ENCODE results near the gene IDH3G. TPM values are rescaled to one million over a fixed set of nuclear protein-coding genes. Genes with fewer than 3 reads are reported as not detected.

Gene IDH3G
- total and polyA plus RNA-seq, 2 of the 8 experiments (the other 6 are each of a cell fraction or from before 2014, with no cell fraction given) = 39.4 to 66.7 TPM

- H3K36me3 ChIP-seq (ENCODE audit: control insufficient read depth in 2 of 4, insufficient read depth in 4 of 4, low read length in 3 of 4) = no peaks in the 10 kb centered on the region
- 90% methylated on average over 4 of the region's 17 CpGs; no CpG with 5 or more reads in 1 of the 2 experiments for WGBS, 2 experiments (ENCODE audit: extremely low coverage in 1 of 2, insufficient coverage in 1 of 2, insufficient read length in 1 of 2, insufficient replicate concordance in 2 of 2, low coverage in 1 of 2, low lambda C conversion rate in 2 of 2, missing lambda C conversion rate in 1 of 2)
- POLR2A ChIA-PET (ENCODE audit: partially characterized antibody) = interaction anchor here (0.5 to 3.3 kb wide), 7 partner anchors 11 to 196 kb away, joined by 3 to 13 read pairs (median 3); partner anchors contain the start of genes HCFC1, IDH3G and SSR4
Measured at GRCh38 chrX:153778181-153778580, 16.0 kb downstream of the IDH3G start.

More at GRCh38 chrX:153778181-153778580, 16.0 kb downstream of the IDH3G start:
- no peak overlapping the region for H3K56ac ChIP-seq (replicated peaks; ENCODE audit: insufficient read length, low read depth, low read length)
- no peak overlapping the region for H3K9ac ChIP-seq (replicated peaks in 1 of 4; ENCODE audit: extremely low read depth in 1 of 4, low read depth in 3 of 4, low read length in 3 of 4)
- no peaks in the 10 kb centered on the region for H3K23me2 ChIP-seq (ENCODE audit: low read depth, low read length)
- no peaks in the 10 kb centered on the region for H3K9me3 ChIP-seq (ENCODE audit: insufficient read depth in 2 of 2, low read depth in 1 of 2, low read length in 1 of 2)
- H2BK20ac ChIP-seq (ENCODE audit: low read length) = no peak overlapping the region
- DNase-seq (ENCODE audit: low read depth in 1 of 2, low spot score in 2 of 2) = no peak
- no peak overlapping the region for H2BK120ac ChIP-seq (replicated peaks; ENCODE audit: low read depth, low read length)
- no peak overlapping the region for H4K5ac ChIP-seq (ENCODE audit: insufficient read length, low read depth, low read length)
- no peak overlapping the region for H2BK12ac ChIP-seq (ENCODE audit: low read depth, low read length)
- no peaks in the 10 kb centered on the region for H3K27me3 ChIP-seq (replicated peaks in 1 of 4; ENCODE audit: control insufficient read depth in 3 of 4, extremely low read depth in 1 of 4, insufficient read depth in 3 of 4, low read length in 3 of 4)
- no peaks in the 10 kb centered on the region for H3K79me1 ChIP-seq (ENCODE audit: low read depth, low read length)
- H3K4me1 ChIP-seq (replicated peaks in 1 of 4; ENCODE audit: control insufficient read depth in 3 of 4, insufficient read depth in 4 of 4, low read length in 3 of 4) = no peaks in the 10 kb centered on the region
- H2AFZ ChIP-seq (ENCODE audit: low read length) = no peak overlapping the region
- FAIRE-seq = no peak
- H4K8ac ChIP-seq (ENCODE audit: extremely low read depth, insufficient read depth, low read length) = no peak overlapping the region
- no peak overlapping the region for H2BK5ac ChIP-seq (ENCODE audit: low read depth, low read length)
- no peak overlapping the region for H3K4ac ChIP-seq (replicated peaks; ENCODE audit: insufficient read length, low read depth, low read length)
- CTCF ChIA-PET (ENCODE audit: partially characterized antibody) = interaction anchor here (0.6 to 3.0 kb wide), 16 partner anchors 8 to 157 kb away, joined by 3 to 10 read pairs (median 3); partner anchors contain the start of genes IDH3G, NAA10, PLXNB3 and SSR4
- no peaks in the 10 kb centered on the region for H4K20me1 ChIP-seq (replicated peaks in 1 of 2; ENCODE audit: control insufficient read depth in 1 of 2, insufficient read depth in 2 of 2, low read length in 2 of 2)
- H2BK15ac ChIP-seq (ENCODE audit: low read length) = no peak overlapping the region
- H3K27ac ChIP-seq (ENCODE audit: low read depth, low read length) = no peak overlapping the region
- no peaks in the 10 kb centered on the region for H3K79me2 ChIP-seq (ENCODE audit: control insufficient read depth in 1 of 2, insufficient read depth in 2 of 2, low read length in 2 of 2)
- no peak overlapping the region for H4K91ac ChIP-seq (replicated peaks; ENCODE audit: insufficient read length, low read length)
- no peak overlapping the region for H3K14ac ChIP-seq (ENCODE audit: insufficient read length)
- no peak overlapping the region for H2AK5ac ChIP-seq (ENCODE audit: low read depth, low read length)
- no peak overlapping the region for H3K18ac ChIP-seq (ENCODE audit: extremely low read depth, low read length)
- no peak overlapping the region for H3K4me3 ChIP-seq (ENCODE audit: extremely low read depth in 1 of 4, insufficient read depth in 2 of 4, low read depth in 3 of 4, low read length in 4 of 4)
- TF ChIP-seq CBX5 (IDR thresholded peaks at IDR 0.05; ENCODE audit: low read depth, low read length) (no peak), RBBP5 (IDR thresholded peaks at IDR 0.05; ENCODE audit: borderline replicate concordance, low read depth, low read length) (no peak), NRF1 (IDR thresholded peaks at IDR 0.05; ENCODE audit: low read depth, low read length) (no peak), FOSL1 (IDR thresholded peaks at IDR 0.05; ENCODE audit: insufficient read depth, low read depth, low read length) (no peak), RNF2 (IDR thresholded peaks at IDR 0.05; ENCODE audit: borderline replicate concordance, low read depth, low read length, missing control alignments, poor library complexity, severe bottlenecking) (no peak), EP300 (IDR thresholded peaks at IDR 0.05; ENCODE audit: borderline replicate concordance in 1 of 2, low read depth in 2 of 2, low read length in 2 of 2) (no peak), EZH2 (IDR thresholded peaks at IDR 0.05; ENCODE audit: low read depth, low read length, severe bottlenecking) (no peak)
- no peak overlapping the region for H3K4me2 ChIP-seq (ENCODE audit: insufficient read depth in 1 of 2, low read depth in 2 of 2, low read length in 2 of 2)
- H3K23ac ChIP-seq (ENCODE audit: insufficient read length) = no peak overlapping the region

All from H1 (cell line).